VCaP (cell line): ENCODE results near the gene AK9.

Experiments
- H3K27ac ChIP-seq: fragments of 450-650 bp; 2 replicates; pipeline ENCODE4 v1.5.1; 2017
- TF ChIP-seq, protein P1 (sequence below): fragments of 450-650 bp; conservative IDR thresholded peaks from 2 replicates; pipeline ENCODE4 v1.5.1; 2017; ENCODE audit warnings: mild to moderate bottlenecking, moderate library complexity

Gene AK9

DNA sequence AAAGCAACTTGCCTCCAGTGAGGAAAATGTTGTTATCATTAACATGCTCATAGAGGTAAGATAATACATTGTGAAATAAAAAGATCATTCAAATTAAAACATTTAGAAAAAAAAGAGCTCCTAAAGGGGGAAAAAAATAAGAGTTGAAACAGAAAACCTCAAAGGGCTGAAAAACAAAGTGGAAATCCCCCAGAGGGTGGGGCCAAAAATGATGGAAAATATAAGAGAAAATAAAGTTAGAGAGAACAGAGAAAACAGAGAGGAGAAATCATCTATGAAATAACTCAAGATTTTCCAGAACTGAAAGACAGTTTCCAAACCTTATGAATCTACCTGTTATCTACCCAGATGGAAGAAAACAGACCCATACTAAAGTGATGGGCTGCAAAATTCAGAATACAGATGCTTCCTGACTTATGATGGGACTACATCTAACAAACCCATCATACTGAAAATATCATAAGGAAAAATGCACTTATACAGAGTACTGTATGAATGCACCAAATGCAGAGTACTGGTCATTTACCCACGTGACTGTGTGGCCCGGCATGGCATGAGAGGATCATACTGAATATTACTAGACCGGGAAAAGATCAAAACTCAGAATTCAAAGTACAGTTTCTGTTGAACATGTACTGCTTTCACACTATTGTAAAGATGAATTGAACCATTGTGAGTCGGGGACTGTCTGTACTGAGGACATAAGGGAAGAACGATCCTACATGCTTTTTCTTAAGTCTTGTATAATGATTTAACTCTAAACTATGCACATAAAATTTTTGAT, 212.0 kb downstream of the AK9 start:
- TF ChIP-seq, protein P1, sequence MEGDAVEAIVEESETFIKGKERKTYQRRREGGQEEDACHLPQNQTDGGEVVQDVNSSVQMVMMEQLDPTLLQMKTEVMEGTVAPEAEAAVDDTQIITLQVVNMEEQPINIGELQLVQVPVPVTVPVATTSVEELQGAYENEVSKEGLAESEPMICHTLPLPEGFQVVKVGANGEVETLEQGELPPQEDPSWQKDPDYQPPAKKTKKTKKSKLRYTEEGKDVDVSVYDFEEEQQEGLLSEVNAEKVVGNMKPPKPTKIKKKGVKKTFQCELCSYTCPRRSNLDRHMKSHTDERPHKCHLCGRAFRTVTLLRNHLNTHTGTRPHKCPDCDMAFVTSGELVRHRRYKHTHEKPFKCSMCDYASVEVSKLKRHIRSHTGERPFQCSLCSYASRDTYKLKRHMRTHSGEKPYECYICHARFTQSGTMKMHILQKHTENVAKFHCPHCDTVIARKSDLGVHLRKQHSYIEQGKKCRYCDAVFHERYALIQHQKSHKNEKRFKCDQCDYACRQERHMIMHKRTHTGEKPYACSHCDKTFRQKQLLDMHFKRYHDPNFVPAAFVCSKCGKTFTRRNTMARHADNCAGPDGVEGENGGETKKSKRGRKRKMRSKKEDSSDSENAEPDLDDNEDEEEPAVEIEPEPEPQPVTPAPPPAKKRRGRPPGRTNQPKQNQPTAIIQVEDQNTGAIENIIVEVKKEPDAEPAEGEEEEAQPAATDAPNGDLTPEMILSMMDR, result no peak
- H3K27ac ChIP-seq, result peak overlapping the region; percentile 66; the same call in 1 of the 2 replicates

DNA sequence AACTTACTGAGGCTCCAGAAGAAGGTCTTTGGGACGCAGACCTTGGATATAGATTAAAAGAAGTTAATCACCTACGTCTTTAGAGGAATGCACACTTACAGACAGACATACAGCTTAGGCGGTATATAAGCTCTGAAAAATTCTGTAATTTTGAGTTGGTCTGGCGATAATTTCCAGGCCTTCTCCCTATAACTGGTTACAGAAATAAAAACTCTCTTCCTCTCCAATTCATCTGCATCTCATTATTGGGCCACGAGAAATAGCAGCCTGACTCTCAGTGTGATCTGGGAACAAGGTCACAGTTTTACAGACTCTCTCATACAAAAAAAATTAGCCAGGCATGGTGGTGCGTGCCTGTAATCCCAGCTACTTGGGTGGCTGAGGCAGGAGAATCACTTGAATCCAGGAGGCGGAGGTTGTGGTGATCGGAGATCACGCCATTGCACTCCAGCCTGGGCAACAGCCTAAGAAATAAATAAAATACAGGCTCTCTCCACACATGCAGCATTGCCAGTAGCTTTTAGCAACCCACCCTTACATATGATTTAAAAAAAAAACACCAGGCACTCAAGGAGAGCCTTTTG, 212.7 kb downstream of the AK9 start:
- peak overlapping the region; percentile 66; the same call in 1 of the 2 replicates for H3K27ac ChIP-seq
- TF ChIP-seq, protein P1, result no peak

DNA sequence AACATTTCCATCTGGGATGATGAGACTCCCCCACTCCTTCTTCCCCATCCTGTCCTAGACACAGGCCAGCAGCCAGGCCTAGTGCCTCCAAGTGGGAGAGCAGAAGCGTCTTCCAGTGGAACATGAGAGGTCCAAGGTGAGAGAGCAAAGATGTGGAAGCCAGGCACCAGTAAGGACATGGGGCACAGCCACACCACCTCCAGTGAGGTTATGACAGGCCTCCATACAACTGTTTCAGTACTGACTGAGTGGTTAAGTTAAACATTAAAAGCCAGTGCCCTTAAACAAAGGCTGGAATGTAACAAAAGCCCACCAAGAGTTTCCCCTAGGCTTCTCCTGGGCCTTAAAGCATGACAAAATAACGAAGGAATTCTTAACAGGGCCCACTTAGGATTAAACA, 213.3 kb downstream of the AK9 start:
- TF ChIP-seq, protein P1, result no peak
- H3K27ac ChIP-seq, result peak overlapping the region; percentile 66

DNA sequence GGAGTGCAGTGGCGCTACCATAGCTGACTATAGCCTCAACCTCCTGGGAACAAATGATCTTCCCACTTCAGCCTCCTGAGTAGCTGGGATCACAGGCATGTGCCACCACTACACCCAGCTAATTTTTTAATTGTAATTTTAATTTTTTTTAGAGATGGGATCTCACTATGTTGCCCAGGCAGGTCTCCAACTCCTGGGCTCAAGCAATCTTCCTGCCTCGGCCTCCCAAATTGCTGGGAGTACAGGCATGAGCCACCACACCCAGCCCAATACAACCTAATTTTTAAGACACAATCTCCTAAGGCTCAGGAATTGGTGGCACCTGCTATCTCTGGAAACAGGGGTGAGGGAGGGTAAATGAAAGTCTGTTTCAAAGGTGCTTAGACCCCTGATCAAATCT, 213.8 kb downstream of the AK9 start:
- H3K27ac ChIP-seq, result peak overlapping the region; percentile 66
- TF ChIP-seq, protein P1, result no peak

DNA sequence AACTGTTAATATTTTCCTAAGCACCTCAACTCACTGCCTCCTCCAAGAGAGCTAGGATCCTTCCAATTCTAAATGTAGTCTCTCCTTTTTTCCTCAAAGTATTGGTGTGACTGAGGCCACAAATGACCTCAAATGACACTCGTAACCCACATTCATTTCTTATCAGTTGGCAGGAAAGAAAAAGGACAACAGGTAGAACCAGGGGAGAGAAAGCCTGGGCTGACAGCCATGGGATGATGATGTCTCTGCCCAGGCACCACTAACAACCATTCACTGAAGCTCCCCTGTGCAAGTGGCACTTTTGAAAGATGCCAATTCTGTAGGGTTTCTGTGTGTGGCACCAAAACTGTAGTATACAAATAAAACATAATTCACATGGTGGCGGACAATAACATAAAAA, 215.4 kb downstream of the AK9 start:
- TF ChIP-seq, protein P1, result no peak
- peak overlapping the region; percentile 66 for H3K27ac ChIP-seq

DNA sequence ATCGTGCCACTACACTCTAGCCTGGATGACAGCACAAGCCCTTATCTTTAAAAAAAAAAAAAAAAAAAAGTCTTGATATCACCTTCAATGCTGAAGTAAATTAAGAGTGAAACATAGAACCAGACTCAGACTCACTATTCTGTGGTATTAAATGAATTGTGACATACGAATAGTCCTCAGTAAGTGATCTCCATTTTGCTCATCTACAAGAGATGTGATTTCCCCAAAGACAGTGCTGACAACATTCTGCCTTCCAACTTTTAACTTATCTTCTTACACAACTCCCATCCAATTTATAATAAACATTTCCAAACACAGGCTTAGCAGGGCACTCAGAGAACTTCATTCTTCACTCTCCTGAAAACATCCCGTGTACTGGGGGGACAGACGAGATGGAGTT, 216.0 kb downstream of the AK9 start:
- peak overlapping the region; percentile 66 for H3K27ac ChIP-seq
- TF ChIP-seq, protein P1, result no peak

DNA sequence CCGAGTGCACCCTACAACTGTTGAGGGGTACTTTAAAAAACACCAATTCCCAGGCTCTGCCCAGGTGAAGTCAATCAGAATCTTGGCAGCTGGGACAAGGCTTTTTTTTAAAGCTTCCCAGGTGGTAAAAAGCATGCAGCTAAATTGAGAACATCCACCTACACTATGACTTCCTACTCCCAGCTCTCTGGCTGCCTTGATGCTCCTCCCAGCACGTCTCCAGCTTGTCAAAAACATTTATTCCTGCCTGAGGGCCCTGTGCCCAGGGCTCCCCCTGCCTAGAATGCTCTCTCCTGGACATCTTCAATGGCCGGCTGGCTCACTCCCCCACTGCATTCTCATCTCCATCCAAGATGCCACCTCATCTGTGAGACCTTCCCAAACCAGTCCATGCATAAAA, 217.9 kb downstream of the AK9 start:
- H3K27ac ChIP-seq, result no peak overlapping the region
- TF ChIP-seq, protein P1, result no peak
